Hepatocyte (in vitro differentiated cells): ENCODE results near the gene DIS3L2.

Source experiments
- CTCF ChIP-seq: fragments of 200-600 bp; sonication (generic); IDR thresholded peaks from 2 replicates; pipeline ENCODE4 v1.5.1; 2016; ENCODE audit warnings: antibody characterized with exemption, mild to moderate bottlenecking; ENCODE audit not compliant: poor library complexity
- EZH2 ChIP-seq: fragments of 200-600 bp; sonication (generic); IDR thresholded peaks from 2 replicates; pipeline ENCODE4 v1.6.1; 2016; ENCODE audit warnings: antibody characterized with exemption, mild to moderate bottlenecking, borderline replicate concordance
- EZH2phosphoT487 ChIP-seq: fragments of 200-600 bp; sonication (generic); IDR thresholded peaks from one replicate; pipeline ENCODE4 v1.6.1; 2018; ENCODE audit warnings: antibody characterized with exemption, mild to moderate bottlenecking, low read depth, moderate library complexity; ENCODE audit not compliant: unreplicated experiment, severe bottlenecking

- TF ChIP-seq CTCF (no peak), EZH2phosphoT487 (no peak), EZH2 (no peak)
Observed at GRCh38 chr2:232085826-232086425, 124.4 kb downstream of the DIS3L2 start.
